NCI-H1092 treated with DMSO at 0.1 percent for 48 hours (cell line): ENCODE data around the gene UBAP2L.
"Not testable (repeated sequence)": the region's sequence is repeated elsewhere in the genome, so short reads cannot be mapped to it uniquely, and the experiment has no call there.

Source experiments
- DNase-seq: peaks from one replicate; lab custom pipeline; 2025; lab: John Stamatoyannopoulos, UW

The UBAP2L gene

GRCh38 chr1:154198756-154199562 is 21.8 kb upstream of the UBAP2L start:
- DNase-seq = peak; percentile 62

GRCh38 chr1:154199563-154199879 is 21.2 kb upstream of the UBAP2L start:
- no peak for DNase-seq

GRCh38 chr1:154205778-154206177 is 15.0 kb upstream of the UBAP2L start:
- not testable (repeated sequence) for DNase-seq

GRCh38 chr1:154206196-154206595 is 14.6 kb upstream of the UBAP2L start, which contains the start of gene CFAP141:
CFAP141 (minus strand) TSS chr1:154206333; CDS start chr1:154206307, 26 bp downstream.
- DNase-seq = no peak

- no peak for DNase-seq
These were observed 13.5 kb upstream of the UBAP2L start for GRCh38 chr1:154207262-154207661.

- no peak for DNase-seq
These were observed 11.9 kb upstream of the UBAP2L start for GRCh38 chr1:154208677-154209388.

GRCh38 chr1:154212083-154212482 is 8.7 kb upstream of the UBAP2L start:
- DNase-seq = no peak

GRCh38 chr1:154213274-154213673 is 7.5 kb upstream of the UBAP2L start:
- DNase-seq = no peak

- DNase-seq = no peak
These were observed 2.2 kb upstream of the UBAP2L start for GRCh38 chr1:154218545-154218944.

- peak; percentile 22 for DNase-seq
These were observed 1.2 kb upstream of the UBAP2L start for GRCh38 chr1:154219541-154219940.

GRCh38 chr1:154220970-154221277 is 169 bp downstream of the UBAP2L start:
- DNase-seq = no peak

- DNase-seq = peak; percentile 50
These were observed 685 bp downstream of the UBAP2L start for GRCh38 chr1:154221278-154222001.

- DNase-seq = no peak
These were observed 1.8 kb downstream of the UBAP2L start for GRCh38 chr1:154222518-154222917.

GRCh38 chr1:154222918-154223317 is 2.2 kb downstream of the UBAP2L start:
- no peak for DNase-seq

- DNase-seq = no peak
These were observed 2.9 kb downstream of the UBAP2L start for GRCh38 chr1:154223621-154224020.

- DNase-seq = no peak
These were observed 4.6 kb downstream of the UBAP2L start for GRCh38 chr1:154225370-154225769.

GRCh38 chr1:154231112-154231511 is 10.4 kb downstream of the UBAP2L start:
- not testable (repeated sequence) for DNase-seq

GRCh38 chr1:154233127-154233526 is 12.4 kb downstream of the UBAP2L start:
- DNase-seq = not testable (repeated sequence)

- DNase-seq = no peak
These were observed 16.1 kb downstream of the UBAP2L start for GRCh38 chr1:154236855-154237254.

- DNase-seq = no peak
These were observed 16.7 kb downstream of the UBAP2L start for GRCh38 chr1:154237435-154237834.

- DNase-seq = no peak
These were observed 17.2 kb downstream of the UBAP2L start for GRCh38 chr1:154237880-154238506.

GRCh38 chr1:154239491-154239890 is 18.7 kb downstream of the UBAP2L start:
- no peak for DNase-seq
